GM19372 (cell line): ENCODE results near the gene MATK.
"Not testable (repeated sequence)": the region's sequence is repeated elsewhere in the genome, so short reads cannot be mapped to it uniquely, and the experiment has no call there.

ENCODE experiments used
- ATAC-seq: cut with Tn5 transposase; IDR thresholded peaks from one replicate; pipeline ENCODE4 v1.9.1; 2021; ENCODE audit warnings: mild to moderate bottlenecking, low read depth, moderate library complexity; ENCODE audit not compliant: unreplicated experiment

The MATK gene

GRCh38 chr19:3773814-3774515, 12.2 kb downstream of the MATK start:
- ATAC-seq, result no peak

DNA sequence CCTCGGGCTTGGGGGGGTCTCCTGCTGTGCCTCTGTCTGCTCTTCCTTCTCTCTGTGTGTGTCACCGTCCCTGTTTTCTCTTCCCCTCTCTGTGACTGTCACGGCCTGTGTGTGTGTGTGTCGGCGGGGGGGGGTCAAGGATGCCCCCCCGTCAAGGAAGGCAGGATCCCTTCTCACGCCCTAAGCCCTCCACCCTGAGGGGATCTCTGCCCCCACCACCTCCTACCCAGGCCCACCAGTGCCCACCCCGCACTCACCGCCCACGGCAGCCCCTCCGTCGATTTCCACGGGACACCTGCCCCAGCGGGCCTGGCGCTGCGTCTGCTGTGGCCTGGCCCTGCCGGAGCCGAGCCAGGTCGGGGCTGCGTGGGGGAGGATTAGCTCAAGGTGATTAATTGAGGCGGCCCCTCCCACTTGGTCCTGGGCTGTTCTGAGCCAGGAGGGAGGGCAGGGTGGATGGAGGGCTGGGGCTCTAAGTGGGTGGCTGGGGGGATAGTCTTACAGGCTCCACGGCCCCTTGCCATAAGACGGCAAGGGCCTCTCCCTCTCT, 14.2 kb downstream of the MATK start, which contains the start of gene RAX2:
Gene RAX2 (minus strand): TSS at position 323 of the 550 bp plus-strand sequence. CDS start 486 bp downstream, outside the sequence.
- no peak for ATAC-seq

DNA sequence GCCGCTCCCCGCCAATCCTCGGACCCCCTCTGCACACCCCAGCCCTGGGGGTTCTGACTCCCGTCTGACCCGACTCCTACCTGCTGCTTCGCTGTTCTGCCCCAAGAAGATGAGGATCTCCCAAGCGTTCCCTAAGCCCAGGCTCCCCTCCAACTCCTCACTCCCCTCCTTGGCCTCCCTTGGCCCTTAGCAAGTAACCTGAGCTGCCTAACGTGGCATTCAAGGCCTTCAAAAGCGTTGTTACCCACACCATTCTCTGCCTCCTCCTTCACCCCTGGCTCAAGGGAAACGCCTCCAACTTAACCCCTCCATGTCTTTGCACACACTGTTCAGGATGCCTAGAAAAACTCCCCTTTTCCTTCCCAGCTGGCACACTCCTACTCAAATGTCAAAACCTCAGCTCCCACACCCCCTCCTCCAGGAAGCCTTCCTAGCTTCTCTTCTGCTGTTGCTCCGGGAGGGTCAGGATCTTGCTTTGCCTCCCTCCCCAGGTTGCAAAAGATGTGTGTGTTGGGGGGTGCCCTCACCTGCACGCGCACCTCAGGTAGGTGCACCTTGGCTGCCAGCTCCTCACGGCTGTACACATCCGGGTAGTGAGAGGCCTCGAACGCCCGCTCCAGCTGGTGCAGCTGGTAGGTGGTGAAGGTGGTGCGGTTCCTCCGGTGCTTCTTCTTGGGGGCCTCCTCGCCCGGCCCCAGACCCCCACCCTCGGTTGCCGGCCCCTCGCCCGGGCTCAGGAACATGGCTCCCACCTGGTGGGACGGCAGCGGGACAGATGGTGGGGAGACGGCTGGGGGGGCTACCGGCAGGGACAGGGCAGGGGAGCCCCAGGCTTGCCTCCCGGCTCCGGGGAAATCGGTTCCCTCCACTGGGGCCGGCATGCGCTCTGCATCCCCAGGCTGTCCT, 14.9 kb downstream of the MATK start:
- ATAC-seq, result no peak

- no peak for ATAC-seq
Observed at GRCh38 chr19:3770136-3770999, 15.8 kb downstream of the MATK start.

GRCh38 chr19:3769494-3769893, 16.7 kb downstream of the MATK start:
- ATAC-seq, result no peak

DNA sequence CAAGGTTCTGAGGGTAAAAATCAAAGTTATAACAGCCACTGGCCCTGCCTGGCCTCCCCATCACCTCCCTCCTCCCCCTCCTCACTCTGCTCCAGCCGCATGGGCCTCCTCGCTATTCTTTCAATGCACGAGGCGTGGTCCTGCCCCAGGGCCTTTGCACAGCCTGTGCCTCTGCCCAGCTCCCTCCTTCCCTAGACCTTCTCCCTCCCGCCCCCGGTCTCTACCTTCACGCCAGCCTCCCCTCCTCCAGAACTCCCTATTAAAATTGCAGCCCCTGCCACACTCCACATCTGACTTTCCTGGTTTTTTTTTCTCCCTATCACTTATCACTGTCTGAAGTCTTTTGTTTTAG, 17.5 kb downstream of the MATK start:
- no peak for ATAC-seq

DNA sequence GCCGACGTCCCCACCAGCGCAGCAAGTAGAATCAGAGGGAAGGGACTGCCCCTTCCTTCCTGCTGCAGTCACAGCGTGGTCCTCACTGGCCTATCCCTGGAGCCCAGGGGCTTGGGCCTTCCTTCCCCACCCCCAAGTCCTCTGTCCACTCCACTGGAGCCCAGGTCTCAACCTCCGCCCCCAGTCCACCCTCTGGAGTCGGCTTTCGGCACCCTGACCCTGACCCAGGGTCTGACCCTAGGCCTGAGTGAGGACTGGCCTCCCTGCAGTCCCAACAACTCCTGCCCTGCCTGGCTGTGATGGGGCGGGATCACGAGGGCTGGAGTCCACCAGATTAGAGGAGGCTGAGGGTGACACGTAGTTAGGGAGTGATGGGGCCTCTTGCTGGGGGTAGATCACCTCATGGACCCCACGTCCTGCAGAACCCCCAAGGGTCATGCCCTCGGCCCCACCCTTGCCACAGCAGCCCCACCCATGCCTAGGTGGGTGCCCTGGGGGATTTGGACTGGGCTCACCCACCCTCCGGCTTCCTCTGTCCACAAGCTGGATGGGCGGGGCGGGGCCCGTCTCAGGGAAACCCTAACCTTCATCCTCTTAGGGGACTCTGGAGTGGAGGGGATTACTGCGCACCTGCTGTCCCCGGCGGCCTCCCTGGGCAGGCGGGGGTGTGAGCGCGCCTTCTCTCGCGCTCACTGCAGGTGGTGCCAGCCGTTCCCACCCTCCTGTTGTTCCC, 18.0 kb downstream of the MATK start:
- no peak for ATAC-seq

- no peak for ATAC-seq
Observed at GRCh38 chr19:3767050-3767449, 19.1 kb downstream of the MATK start.

DNA sequence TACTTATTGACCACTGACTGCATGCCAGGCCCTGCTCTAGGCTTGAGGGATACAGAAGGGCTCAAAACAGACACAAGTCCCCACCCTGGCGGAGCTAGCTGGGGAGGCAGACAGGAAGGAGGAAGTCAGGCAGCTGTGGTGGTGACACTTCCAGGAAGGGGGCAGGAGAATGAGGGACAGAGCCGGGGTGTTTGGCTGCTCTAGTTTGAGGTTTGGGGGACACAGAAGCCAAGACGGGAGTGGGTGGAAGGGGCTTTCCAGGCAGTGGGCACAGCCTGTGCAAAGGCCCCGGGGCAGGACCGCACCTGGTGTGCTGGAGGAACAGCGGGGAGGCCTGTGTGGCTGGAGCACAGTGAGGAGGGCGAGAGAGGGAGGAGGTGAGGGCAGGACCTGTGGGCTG, 19.7 kb downstream of the MATK start:
- no peak for ATAC-seq

- not testable (repeated sequence) for ATAC-seq
Observed at GRCh38 chr19:3765757-3766156, 20.4 kb downstream of the MATK start.

DNA sequence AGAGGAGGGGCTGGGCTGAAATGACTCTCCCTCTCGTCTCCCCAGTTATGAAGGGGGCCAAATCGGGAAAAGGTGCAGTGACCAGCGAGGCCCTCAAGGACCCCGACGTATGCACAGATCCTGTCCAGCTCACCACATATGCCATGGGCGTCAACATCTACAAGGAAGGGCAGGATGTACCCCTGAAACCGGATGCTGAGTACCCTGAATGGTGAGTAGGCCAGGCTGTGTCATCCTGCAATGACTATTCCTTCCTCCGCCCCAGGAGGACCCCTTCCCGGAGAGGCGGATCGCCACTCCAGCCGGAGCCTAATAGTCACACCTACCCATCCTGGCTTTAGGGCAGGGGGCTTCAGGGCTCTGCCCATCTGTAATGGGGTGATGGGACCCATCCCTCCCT, 21.1 kb downstream of the MATK start:
- no peak for ATAC-seq

- peak; percentile 72 for ATAC-seq
Observed at GRCh38 chr19:3762501-3763459, 23.4 kb downstream of the MATK start, which contains the start of gene MRPL54. TSS of gene MRPL54 (plus strand) at chr19:3762682. CDS start at chr19:3762701, 19 bp downstream.

DNA sequence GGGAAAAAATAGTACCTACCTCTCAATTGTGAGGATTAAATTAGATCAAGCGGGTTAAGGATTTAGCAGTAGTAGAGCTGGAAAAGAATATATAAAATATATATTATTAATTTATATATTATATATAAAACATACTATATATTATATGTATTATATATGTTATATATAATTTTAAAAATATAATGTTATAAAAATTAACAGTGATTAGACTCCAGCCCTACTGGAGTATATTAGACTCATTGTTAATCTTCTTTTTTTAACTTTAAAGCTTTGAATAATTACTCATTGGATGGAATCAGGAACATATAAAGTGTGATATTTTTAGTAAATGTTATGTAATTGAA, 24.1 kb downstream of the MATK start:
- ATAC-seq, result no peak

DNA sequence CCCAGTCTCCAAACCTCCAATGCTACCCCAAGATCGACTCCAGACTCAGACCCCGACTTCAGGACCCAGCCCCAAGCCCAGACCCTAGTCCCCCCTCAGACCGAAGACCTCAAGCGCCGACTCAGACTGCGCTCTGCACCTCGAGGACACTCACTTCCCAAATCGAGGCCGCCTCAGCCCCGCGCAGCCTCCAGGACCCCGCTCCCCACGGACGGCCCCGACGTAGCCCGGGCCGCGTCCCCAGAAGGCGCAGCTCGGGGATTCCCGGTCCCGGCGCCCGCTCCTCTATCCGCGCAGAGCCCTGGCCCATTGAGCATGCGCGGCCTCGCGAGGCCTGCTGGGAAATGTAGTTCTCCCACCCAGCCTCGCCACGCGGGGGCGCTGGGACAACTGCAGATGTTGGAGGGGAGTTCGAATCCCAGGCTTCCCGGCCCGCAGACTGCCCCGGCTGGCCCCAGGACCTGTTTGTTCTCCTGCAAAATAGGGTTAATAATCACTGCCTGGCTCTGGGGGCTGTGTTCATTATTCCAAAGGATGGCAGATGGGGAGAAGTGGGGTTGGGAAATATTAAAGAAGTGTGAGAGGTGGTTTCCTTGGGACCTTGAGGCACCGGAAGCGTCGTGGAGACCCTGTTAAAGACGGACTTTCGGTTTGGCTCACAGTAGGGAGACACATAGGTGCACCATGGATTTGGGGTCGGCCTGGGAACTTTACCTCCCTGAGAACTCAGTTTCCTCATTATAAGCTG, 24.6 kb downstream of the MATK start, which contains the start of gene APBA3:
Gene APBA3 (minus strand): TSS at position 311 of the 748 bp plus-strand sequence. CDS start 1,428 bp downstream, outside the sequence.
- peak; percentile 47 for ATAC-seq

GRCh38 chr19:3760871-3761361, 25.3 kb downstream of the MATK start:
- no peak for ATAC-seq

GRCh38 chr19:3759482-3760254, 26.5 kb downstream of the MATK start:
- ATAC-seq, result no peak

DNA sequence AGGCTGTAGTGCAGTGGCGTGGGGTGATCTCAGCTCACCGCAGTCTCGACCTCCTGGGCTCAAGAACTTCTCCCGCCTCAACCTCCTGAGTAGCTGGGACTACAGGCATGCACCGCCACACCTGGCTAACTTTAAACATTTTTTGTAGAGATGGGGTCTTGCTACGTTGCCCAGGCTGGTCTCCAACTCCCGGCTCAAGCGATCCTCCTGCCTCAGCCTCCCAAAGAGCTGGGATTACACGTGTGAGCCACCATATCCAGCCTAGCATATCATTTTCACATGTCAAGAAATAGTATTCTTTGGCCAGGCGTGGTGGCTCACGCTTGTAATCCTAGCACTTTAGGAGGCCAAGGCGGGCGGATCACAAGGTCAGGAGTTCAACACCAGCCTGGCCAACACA, 27.9 kb downstream of the MATK start:
- not testable (repeated sequence) for ATAC-seq
